Lower leg skin (tissue), 4 donors: ENCODE measurements around the gene OGDH. TPM values are rescaled to one million over a fixed set of nuclear protein-coding genes. Genes with fewer than 3 reads are reported as not detected.

Experiments used
- DNase-seq, 2 donors: peaks; one replicate each; pipeline ENCODE4 v3.0.0-alpha.2; 2019; ENCODE audit warnings: low spot score in 2 of 2
- H3K4me3 ChIP-seq: fragments of 200-600 bp; sonication (generic); 2 replicates; pipeline ENCODE4 v1.5.1; 2017; ENCODE audit warnings: mild to moderate bottlenecking, low read depth; ENCODE audit not compliant: poor library complexity, severe bottlenecking
- CTCF ChIP-seq, 3 donors: fragments of 450-650 bp; IDR thresholded peaks; one replicate each; pipeline ENCODE4 v1.5.1; 2016; ENCODE audit warnings: antibody characterized with exemption in 3 of 3, mild to moderate bottlenecking in 3 of 3, moderate library complexity in 2 of 3
- POLR2A ChIP-seq, 2 donors: fragments of 450-650 bp; IDR thresholded peaks; one replicate each; pipeline ENCODE4 v1.6.1; 2016 to 2017; ENCODE audit warnings: antibody characterized with exemption in 2 of 2, mild to moderate bottlenecking in 1 of 2, moderate library complexity in 1 of 2
- WGBS, 2 donors: methylation state at CpG; one replicate each; pipeline ENCODE4 v1.1.5; 2018; 5-methylcytosine and 5-hydroxymethylcytosine counted together
- intact Hi-C: fragments of 100-400 bp; cut with DNase I; formaldehyde crosslinking; loops from one replicate; pipeline ENCODE4 v1.15.0; 2023; ENCODE audit warnings: low total_unique reads
- total RNA-seq, 4 donors: library from RNA; depleted of rRNA; stranded (reverse); fragments of >200 nt; gene quantifications; one replicate each; pipeline ENCODE4 v1.1.0, GENCODE V29; 2016

OGDH gene
- total RNA-seq, 4 donors from 2014 or later, result 106 to 152 (median 126) TPM

- no peak for DNase-seq
- WGBS, 2 donors, result 88 to 94% methylated on average over 17 of the region's 17 CpGs
- TF ChIP-seq POLR2A (IDR thresholded peaks at IDR 0.05), result no peak
- TF ChIP-seq CTCF (IDR thresholded peaks at IDR 0.05), result no peak
- intact Hi-C loops, result loop anchor here (10.0 kb wide), 1 partner anchor 74 kb away; the partner anchor contains the start of gene NUDCD3
- H3K4me3 ChIP-seq, result no peak overlapping the region
Observed at GRCh38 chr7:44568771-44569560, 37.5 kb upstream of the OGDH start.

GRCh38 chr7:44569959-44570358, 36.5 kb upstream of the OGDH start:
- H3K4me3 ChIP-seq, result no peak overlapping the region
- intact Hi-C loops, result loop anchor here (10.0 kb wide), 1 partner anchor 75 kb away; the partner anchor contains the start of gene NUDCD3
- no peak for DNase-seq
- no peak for TF ChIP-seq CTCF (IDR thresholded peaks at IDR 0.05)
- TF ChIP-seq POLR2A (IDR thresholded peaks at IDR 0.05), result no peak
- WGBS, 2 donors, result 87 to 89% methylated on average over 9 of the region's 9 CpGs

- TF ChIP-seq POLR2A (IDR thresholded peaks at IDR 0.05), result no peak
- TF ChIP-seq CTCF (IDR thresholded peaks at IDR 0.05), result no peak
- no peak for DNase-seq
- WGBS, 2 donors, result 53 to 61% methylated on average over 5 of the region's 5 CpGs
- H3K4me3 ChIP-seq, result no peak overlapping the region
- intact Hi-C loops, result no loop called here
Observed at GRCh38 chr7:44572771-44573170, 33.7 kb upstream of the OGDH start.

- peak; percentile 94 to 98 for DNase-seq
- H3K4me3 ChIP-seq, result peak within 1 kb of the TSS; percentile 93
- intact Hi-C loops, result no loop called here
- peak in 1 of 2 donors; percentile 55 for TF ChIP-seq POLR2A (IDR thresholded peaks at IDR 0.05)
- TF ChIP-seq CTCF (IDR thresholded peaks at IDR 0.05), result no peak
- 0% methylated on average over 47 to 52 of the region's 74 CpGs for WGBS, 2 donors
Observed at GRCh38 chr7:44573464-44574286, 32.8 kb upstream of the OGDH start, which contains the start of gene DDX56. Gene DDX56, minus strand, starts transcription at chr7:44573908. Its CDS starts 13 bp downstream, at chr7:44573895.

- intact Hi-C loops, result no loop called here
- no peak for TF ChIP-seq CTCF (IDR thresholded peaks at IDR 0.05)
- TF ChIP-seq POLR2A (IDR thresholded peaks at IDR 0.05), result no peak
- H3K4me3 ChIP-seq, result peak overlapping the region; percentile 93
- WGBS, 2 donors, result 24 to 29% methylated on average over 18 of the region's 18 CpGs
- no peak for DNase-seq
Observed at GRCh38 chr7:44574287-44574872, 32.0 kb upstream of the OGDH start.
